ENCODE results near the gene HNRNPF. TPM values are rescaled to one million over a fixed set of nuclear protein-coding genes. Genes with fewer than 3 reads are reported as not detected.
"Not testable (repeated sequence)": the region's sequence is repeated elsewhere in the genome, so short reads cannot be mapped to it uniquely, and the experiment has no call there.

HNRNPF gene
- total RNA-seq, 1 experiment from 2014 or later, result 256 TPM

GRCh38 chr10:43396928-43397624, 11.9 kb downstream of the HNRNPF start:
- DNase-seq (ENCODE audit: low read depth), result peak; percentile 84

GRCh38 chr10:43396061-43396927, 12.7 kb downstream of the HNRNPF start:
- DNase-seq (ENCODE audit: low read depth), result peak; percentile 63

- DNase-seq (ENCODE audit: low read depth), result peak; percentile 17
These were observed 13.4 kb downstream of the HNRNPF start for GRCh38 chr10:43395571-43396060.

GRCh38 chr10:43394868-43395267, 14.1 kb downstream of the HNRNPF start:
- no peak for DNase-seq (ENCODE audit: low read depth)

GRCh38 chr10:43393606-43394360, 15.2 kb downstream of the HNRNPF start:
- no peak for DNase-seq (ENCODE audit: low read depth)

- not testable (repeated sequence) for DNase-seq (ENCODE audit: low read depth)
These were observed 15.8 kb downstream of the HNRNPF start for GRCh38 chr10:43393186-43393585.

- no peak for DNase-seq (ENCODE audit: low read depth)
These were observed 16.2 kb downstream of the HNRNPF start for GRCh38 chr10:43392748-43393147.

GRCh38 chr10:43391496-43391895, 17.5 kb downstream of the HNRNPF start:
- no peak for DNase-seq (ENCODE audit: low read depth)

- peak; percentile 60 for DNase-seq (ENCODE audit: low read depth)
These were observed 18.2 kb downstream of the HNRNPF start for GRCh38 chr10:43390759-43391158.

- no peak for DNase-seq (ENCODE audit: low read depth)
These were observed 18.7 kb downstream of the HNRNPF start for GRCh38 chr10:43390333-43390732.

GRCh38 chr10:43389867-43390266, 19.1 kb downstream of the HNRNPF start:
- DNase-seq (ENCODE audit: low read depth), result no peak

- no peak for DNase-seq (ENCODE audit: low read depth)
These were observed 21.3 kb downstream of the HNRNPF start for GRCh38 chr10:43387678-43388032.

- no peak for DNase-seq (ENCODE audit: low read depth)
These were observed 21.9 kb downstream of the HNRNPF start for GRCh38 chr10:43386981-43387677.

- no peak for DNase-seq (ENCODE audit: low read depth)
These were observed 22.4 kb downstream of the HNRNPF start for GRCh38 chr10:43386549-43386948.

GRCh38 chr10:43385412-43386004, 23.5 kb downstream of the HNRNPF start:
- no peak for DNase-seq (ENCODE audit: low read depth)

- no peak for DNase-seq (ENCODE audit: low read depth)
These were observed 24.4 kb downstream of the HNRNPF start for GRCh38 chr10:43384252-43385221.

GRCh38 chr10:43383204-43383971, 25.6 kb downstream of the HNRNPF start:
- DNase-seq (ENCODE audit: low read depth), result peak; percentile 19

- no peak for DNase-seq (ENCODE audit: low read depth)
These were observed 28.3 kb downstream of the HNRNPF start for GRCh38 chr10:43380610-43381222.
